ENCODE measurements around the gene INPP4B. TPM values are rescaled to one million over a fixed set of nuclear protein-coding genes. Genes with fewer than 3 reads are reported as not detected.

Gene INPP4B
- total and polyA plus RNA-seq, 2 of the 4 experiments (the other 2 are of a cell fraction): 1.8 to 14.0 TPM

DNA sequence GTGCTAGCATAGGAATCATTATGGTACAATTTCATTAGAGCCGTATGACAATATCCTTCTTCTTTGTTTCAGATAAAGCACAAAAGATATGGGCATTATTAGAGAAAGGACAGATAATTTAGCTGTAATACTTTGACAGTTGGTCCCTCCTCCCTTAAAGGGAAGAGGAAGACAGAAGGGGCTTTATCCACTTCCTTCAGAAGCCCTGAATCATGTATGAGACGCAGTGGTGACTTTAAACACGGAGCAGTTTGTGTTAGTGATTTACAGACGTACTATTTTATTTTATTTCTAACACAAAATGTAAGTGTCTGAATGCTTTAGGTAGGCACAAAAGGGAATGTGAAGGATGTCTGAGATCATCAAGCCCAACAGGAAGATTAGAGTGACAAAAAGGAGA lies 742.1 kb downstream of the INPP4B start:
- DNase-seq (no peak), ATAC-seq (ENCODE audit: low read depth) (no peak)
- Histone ChIP-seq H2BK20ac (ENCODE audit: low read depth, low read length) (no peak overlapping the region), H3K36me3 (ENCODE audit: control insufficient read depth, insufficient read depth, low read length) (no peaks in the 10 kb centered on the region), H3K79me1 (ENCODE audit: low read depth in 1 of 2, low read length in 2 of 2) (no peaks in the 10 kb centered on the region), H2AK5ac (ENCODE audit: low read depth, low read length) (no peak overlapping the region), H4K8ac (ENCODE audit: low read depth in 2 of 2, low read length in 2 of 2) (no peak overlapping the region), H3K27me3 (ENCODE audit: control insufficient read depth, insufficient read depth, low read length) (no peaks in the 10 kb centered on the region), H3K9ac (ENCODE audit: low read depth, low read length) (no peak overlapping the region), H2BK15ac (ENCODE audit: low read depth, low read length) (no peak overlapping the region), H4K5ac (ENCODE audit: low read depth, low read length) (no peak overlapping the region), H3K9me3 (ENCODE audit: control insufficient read depth, insufficient read depth, low read length) (no peaks in the 10 kb centered on the region), H3K27ac (ENCODE audit: insufficient read depth, low read length) (no peak overlapping the region), H2BK5ac (ENCODE audit: low read depth, low read length, poor library complexity, severe bottlenecking) (no peak overlapping the region), H4K91ac (ENCODE audit: insufficient read depth, low read depth, low read length) (no peak overlapping the region), H4K20me1 (ENCODE audit: insufficient read depth, low read length) (no peaks in the 10 kb centered on the region), H3K56ac (ENCODE audit: extremely low read depth, insufficient read depth, low read length) (no peak overlapping the region), H3K14ac (replicated peaks; ENCODE audit: low read depth, low read length) (peak overlapping the region; percentile 21; the same call in 1 of the 2 replicates), H2AFZ (replicated peaks; ENCODE audit: low read length, poor library complexity) (no peak overlapping the region), H3K4me2 (ENCODE audit: low read depth, low read length) (no peak overlapping the region), H2AK9ac (replicated peaks; ENCODE audit: low read depth, low read length, poor library complexity) (no peak overlapping the region), H3K9me1 (ENCODE audit: insufficient read depth, low read length) (no peaks in the 10 kb centered on the region), H3K18ac (ENCODE audit: low read depth, low read length) (no peak overlapping the region), H3K4ac (ENCODE audit: low read depth, low read length) (no peak overlapping the region), H2BK120ac (ENCODE audit: low read depth, low read length) (no peak overlapping the region), H3K4me3 (ENCODE audit: insufficient read depth, low read depth, low read length) (no peak overlapping the region), H3K4me1 (ENCODE audit: control insufficient read depth, insufficient read depth, low read length) (no peaks in the 10 kb centered on the region), H3K23ac (ENCODE audit: low read depth, low read length) (no peak overlapping the region)
- CTCF ChIA-PET: no interaction called here
- TF ChIP-seq MAFK (IDR thresholded peaks at IDR 0.05; ENCODE audit: low read depth, low read length): no peak
- no peak for TF ChIP-seq FOS (IDR thresholded peaks at IDR 0.05; ENCODE audit: low read depth, low read length)
- TF ChIP-seq MXI1 (IDR thresholded peaks at IDR 0.05; ENCODE audit: borderline replicate concordance, low read depth, low read length): no peak
- no peak for TF ChIP-seq CHD1 (IDR thresholded peaks at IDR 0.05; ENCODE audit: low read depth, low read length)
- TF ChIP-seq, protein P1, sequence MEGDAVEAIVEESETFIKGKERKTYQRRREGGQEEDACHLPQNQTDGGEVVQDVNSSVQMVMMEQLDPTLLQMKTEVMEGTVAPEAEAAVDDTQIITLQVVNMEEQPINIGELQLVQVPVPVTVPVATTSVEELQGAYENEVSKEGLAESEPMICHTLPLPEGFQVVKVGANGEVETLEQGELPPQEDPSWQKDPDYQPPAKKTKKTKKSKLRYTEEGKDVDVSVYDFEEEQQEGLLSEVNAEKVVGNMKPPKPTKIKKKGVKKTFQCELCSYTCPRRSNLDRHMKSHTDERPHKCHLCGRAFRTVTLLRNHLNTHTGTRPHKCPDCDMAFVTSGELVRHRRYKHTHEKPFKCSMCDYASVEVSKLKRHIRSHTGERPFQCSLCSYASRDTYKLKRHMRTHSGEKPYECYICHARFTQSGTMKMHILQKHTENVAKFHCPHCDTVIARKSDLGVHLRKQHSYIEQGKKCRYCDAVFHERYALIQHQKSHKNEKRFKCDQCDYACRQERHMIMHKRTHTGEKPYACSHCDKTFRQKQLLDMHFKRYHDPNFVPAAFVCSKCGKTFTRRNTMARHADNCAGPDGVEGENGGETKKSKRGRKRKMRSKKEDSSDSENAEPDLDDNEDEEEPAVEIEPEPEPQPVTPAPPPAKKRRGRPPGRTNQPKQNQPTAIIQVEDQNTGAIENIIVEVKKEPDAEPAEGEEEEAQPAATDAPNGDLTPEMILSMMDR (conservative IDR thresholded peaks at IDR 0.05; ENCODE audit: low read depth, low read length): no peak
- TF ChIP-seq RFX5 (IDR thresholded peaks at IDR 0.05; ENCODE audit: low read depth, low read length): no peak
- TF ChIP-seq POLR2A (IDR thresholded peaks at IDR 0.05; ENCODE audit: low read depth, low read length): no peak
- TF ChIP-seq, protein P2, sequence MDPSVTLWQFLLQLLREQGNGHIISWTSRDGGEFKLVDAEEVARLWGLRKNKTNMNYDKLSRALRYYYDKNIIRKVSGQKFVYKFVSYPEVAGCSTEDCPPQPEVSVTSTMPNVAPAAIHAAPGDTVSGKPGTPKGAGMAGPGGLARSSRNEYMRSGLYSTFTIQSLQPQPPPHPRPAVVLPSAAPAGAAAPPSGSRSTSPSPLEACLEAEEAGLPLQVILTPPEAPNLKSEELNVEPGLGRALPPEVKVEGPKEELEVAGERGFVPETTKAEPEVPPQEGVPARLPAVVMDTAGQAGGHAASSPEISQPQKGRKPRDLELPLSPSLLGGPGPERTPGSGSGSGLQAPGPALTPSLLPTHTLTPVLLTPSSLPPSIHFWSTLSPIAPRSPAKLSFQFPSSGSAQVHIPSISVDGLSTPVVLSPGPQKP (IDR thresholded peaks at IDR 0.05; ENCODE audit: borderline replicate concordance, low read depth, low read length): no peak
- TF ChIP-seq, protein P3, sequence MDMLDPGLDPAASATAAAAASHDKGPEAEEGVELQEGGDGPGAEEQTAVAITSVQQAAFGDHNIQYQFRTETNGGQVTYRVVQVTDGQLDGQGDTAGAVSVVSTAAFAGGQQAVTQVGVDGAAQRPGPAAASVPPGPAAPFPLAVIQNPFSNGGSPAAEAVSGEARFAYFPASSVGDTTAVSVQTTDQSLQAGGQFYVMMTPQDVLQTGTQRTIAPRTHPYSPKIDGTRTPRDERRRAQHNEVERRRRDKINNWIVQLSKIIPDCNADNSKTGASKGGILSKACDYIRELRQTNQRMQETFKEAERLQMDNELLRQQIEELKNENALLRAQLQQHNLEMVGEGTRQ (IDR thresholded peaks at IDR 0.05; ENCODE audit: low read depth, low read length): no peak
- TF ChIP-seq SMC3 (IDR thresholded peaks at IDR 0.05; ENCODE audit: low read depth, low read length): no peak
- TF ChIP-seq NFE2L2 (IDR thresholded peaks at IDR 0.05; ENCODE audit: low read depth, low read length): no peak
- no peak for TF ChIP-seq CEBPB (IDR thresholded peaks at IDR 0.05; ENCODE audit: low read depth, low read length)
- no peak for TF ChIP-seq RAD21 (IDR thresholded peaks at IDR 0.05; ENCODE audit: low read length)
- POLR2A ChIA-PET (ENCODE audit: unreplicated experiment): no interaction called here
- no TSS peak for BruUV-seq (replicated peaks)
- in situ Hi-C loops (cut with MboI; ENCODE audit: low sequenced_read_pairs): loop anchor here (25.0 kb wide), 1 partner anchor 767 kb away; no protein-coding TSS in a partner anchor
- intact Hi-C loops (cut with micrococcal nuclease): no loop called here
- dilution Hi-C loops (cut with HindIII; ENCODE audit: low sequenced_read_pairs, unreplicated experiment): no loop called here
- no CpG with 5 or more reads among the region's 4 CpGs for WGBS, 2 experiments (ENCODE audit: extremely low coverage in 2 of 2, insufficient read length in 1 of 2)
